GM19324 (cell line): Measurements from ENCODE around the gene RBBP8.
"Not testable (repeated sequence)": the region's sequence is repeated elsewhere in the genome, so short reads cannot be mapped to it uniquely, and the experiment has no call there.

Experiments
- ATAC-seq: cut with Tn5 transposase; IDR thresholded peaks from one replicate; pipeline ENCODE4 v1.9.1; 2021; ENCODE audit warnings: mild to moderate bottlenecking, moderate library complexity; ENCODE audit not compliant: unreplicated experiment, low FRiP score

RBBP8 gene

GRCh38 chr18:22933206-22933965, at the start of gene RBBP8:
RBBP8 (plus strand) TSS chr18:22933328; CDS start chr18:22936852, 3,524 bp downstream.
- ATAC-seq: peak; percentile 89

- ATAC-seq: no peak
These were observed 49.3 kb upstream of the RBBP8 start for GRCh38 chr18:22883827-22884226.

DNA sequence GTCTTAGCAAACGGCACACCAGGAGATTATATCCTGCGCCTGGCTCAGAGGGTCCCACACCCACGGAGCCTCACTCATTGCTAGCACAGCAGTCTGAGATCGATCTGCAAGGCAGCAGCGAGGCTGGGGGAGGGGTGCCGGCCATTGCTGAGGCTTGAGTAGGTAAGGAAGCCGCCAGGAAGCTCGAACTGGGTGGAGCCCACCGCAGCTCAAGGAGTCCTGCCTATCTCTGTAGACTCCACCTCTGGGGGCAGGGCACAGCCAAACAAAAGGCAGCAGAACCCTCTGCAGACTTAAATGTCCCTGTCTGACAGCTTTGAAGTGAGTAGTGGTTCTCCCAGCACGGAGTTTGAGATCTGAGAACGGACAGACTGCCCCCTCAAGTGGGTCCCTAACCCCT, 47.4 kb upstream of the RBBP8 start:
- ATAC-seq: not testable (repeated sequence)

DNA sequence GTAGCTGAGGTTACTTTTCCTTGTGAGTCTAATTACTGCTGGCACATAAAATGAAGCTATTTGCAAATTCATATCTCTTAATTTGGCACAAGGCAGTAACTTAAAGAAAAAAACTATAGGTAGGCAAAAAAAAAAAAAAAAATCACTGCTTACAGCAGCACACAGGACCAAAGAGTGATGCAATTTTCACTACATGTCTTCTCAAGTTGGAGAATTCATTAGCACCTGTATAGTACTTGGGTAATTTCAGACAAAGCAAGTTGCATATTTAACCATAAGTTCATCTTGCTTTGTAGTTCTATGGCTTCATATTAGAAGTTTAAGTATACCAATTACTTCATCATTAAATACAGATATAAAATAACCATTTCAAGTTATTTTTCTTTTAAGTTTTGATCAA, 33.7 kb upstream of the RBBP8 start:
- no peak for ATAC-seq

DNA sequence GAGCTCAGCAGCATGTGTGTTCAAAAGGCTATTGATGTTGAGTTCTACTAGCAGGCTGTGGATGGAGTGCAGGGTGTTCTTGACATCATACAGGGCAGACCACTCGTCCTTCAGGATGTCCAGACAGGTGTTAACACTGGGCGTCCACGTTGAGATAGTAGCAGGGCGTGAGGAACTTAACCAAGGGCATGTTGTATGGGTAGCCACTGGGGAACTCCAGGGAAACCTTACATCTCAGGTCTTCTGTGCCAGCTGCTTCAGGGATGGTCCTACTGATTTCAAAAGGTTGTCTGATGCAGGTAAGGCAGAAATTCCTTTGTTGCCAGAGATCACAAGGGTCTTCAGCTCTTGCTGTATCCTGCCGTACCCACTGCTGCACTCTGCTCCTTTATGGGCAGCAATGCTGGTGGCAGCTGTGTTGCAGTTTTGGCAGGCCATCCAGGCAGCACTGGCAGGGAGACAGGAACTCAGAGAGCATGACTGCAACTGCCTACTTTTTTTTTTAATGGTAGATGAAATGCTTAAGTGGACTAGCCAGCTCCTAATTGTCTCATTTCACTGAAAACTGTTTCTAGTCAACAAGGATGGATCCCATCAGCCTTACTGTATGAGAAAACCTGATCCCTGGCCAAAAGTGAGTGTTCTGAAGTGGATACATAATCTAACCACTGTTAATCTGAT, 32.4 kb upstream of the RBBP8 start:
- no peak for ATAC-seq

DNA sequence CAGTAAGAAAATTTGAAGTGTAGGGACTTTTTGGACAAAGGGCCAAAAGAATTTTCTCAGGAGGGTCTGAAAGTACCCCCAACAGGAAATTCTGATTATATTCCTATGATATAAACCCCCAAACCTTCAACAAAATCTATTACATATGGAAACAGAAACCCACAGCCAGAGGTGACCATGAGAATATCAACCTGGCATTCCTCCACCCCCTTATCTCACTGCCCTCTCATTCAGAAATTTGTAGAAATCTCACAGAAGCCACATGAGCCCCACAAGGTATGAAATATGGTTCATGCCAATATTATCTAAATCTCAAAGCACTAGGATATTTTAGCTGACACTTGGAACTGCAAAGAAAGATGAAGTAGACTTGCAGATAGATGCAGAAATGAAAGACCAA, 31.0 kb upstream of the RBBP8 start:
- ATAC-seq: no peak

GRCh38 chr18:22903248-22903647, 29.9 kb upstream of the RBBP8 start:
- ATAC-seq: not testable (repeated sequence)

GRCh38 chr18:22912149-22912548, 21.0 kb upstream of the RBBP8 start:
- no peak for ATAC-seq

- no peak for ATAC-seq
These were observed 20.3 kb upstream of the RBBP8 start for GRCh38 chr18:22912835-22913234.

- no peak for ATAC-seq
These were observed 19.3 kb upstream of the RBBP8 start for GRCh38 chr18:22913861-22914260.

DNA sequence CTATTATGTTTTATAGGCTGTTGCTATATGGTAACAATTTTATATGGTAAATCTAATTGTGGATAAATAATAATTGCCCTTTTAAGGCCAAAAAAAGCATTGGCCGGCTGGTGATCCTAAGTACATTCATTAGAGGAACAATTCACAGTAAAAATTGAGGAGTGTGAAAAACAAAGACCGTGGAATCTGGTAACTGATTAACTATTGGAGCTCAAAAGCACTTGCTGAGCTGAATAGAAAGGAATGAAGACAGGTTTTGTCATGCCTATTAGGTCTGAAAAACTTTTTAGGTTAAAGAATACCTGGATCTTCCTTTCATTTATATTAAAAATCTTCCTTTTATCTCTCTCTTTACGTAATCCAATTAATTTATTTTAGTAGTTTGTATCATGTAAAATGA, 18.5 kb upstream of the RBBP8 start:
- ATAC-seq: no peak

DNA sequence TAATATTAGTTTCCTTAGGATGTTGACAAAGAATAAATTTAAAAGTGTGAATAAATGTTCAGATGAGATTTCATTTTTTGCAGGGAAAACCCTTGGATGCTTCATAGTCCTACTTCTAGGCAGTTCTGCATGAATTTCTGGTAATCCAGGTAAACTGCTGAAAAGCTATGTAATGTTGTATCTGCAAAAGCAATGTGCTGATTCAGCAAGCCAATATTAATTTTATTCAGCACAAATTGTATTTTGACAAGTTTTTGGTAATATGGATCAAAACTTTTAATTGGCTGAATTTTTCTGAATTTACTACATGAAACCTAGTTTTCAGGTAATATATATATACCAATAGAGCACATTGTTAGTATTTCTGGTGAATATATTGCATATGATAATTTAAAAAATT, 17.8 kb upstream of the RBBP8 start:
- no peak for ATAC-seq

DNA sequence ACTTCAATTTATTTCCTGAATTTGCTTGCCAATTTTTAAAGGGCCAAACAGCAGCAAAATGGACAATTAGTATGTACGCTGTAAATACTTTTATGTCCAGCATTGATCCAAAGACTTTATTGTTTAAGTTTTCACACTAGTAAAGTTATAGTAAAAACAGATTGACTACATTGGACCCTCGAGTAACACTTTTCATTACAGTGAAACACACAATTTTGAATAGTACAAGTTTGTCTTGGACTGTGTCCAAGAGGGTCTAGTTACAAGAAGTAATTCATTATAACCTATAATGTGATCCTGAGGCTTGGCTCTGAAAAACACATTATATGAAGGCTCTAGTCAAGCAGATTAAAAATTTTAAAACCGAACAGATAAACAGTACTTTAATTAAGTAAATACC, 11.4 kb upstream of the RBBP8 start:
- no peak for ATAC-seq

GRCh38 chr18:22924589-22924988, 8.5 kb upstream of the RBBP8 start:
- no peak for ATAC-seq

- no peak for ATAC-seq
These were observed 6.7 kb upstream of the RBBP8 start for GRCh38 chr18:22926454-22926853.

DNA sequence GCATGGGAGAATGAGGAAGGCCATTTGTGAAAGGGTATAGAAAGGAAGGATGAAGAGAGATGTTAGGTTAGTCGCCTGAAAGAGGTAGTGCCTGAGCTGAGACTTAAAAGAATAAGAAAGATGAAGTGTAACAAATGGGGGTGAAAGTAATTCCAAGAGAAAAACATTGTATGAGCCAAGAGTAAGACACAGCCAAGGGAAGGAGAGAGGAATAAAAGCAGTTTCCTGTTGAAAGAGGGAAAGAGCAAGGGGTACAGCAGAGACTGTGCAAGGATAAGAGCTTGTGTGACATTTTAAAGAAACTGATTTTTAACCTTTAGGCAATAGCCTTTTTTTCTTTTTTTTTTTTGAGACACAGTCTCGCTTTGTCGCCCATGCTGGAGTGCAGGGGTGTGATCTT, 4.8 kb upstream of the RBBP8 start:
- ATAC-seq: no peak

- peak; percentile 33 for ATAC-seq
These were observed 2.9 kb upstream of the RBBP8 start for GRCh38 chr18:22930089-22930713.

GRCh38 chr18:22932885-22933205, 283 bp upstream of the RBBP8 start:
- peak; percentile 37 for ATAC-seq

GRCh38 chr18:22933966-22934423, 867 bp downstream of the RBBP8 start:
- peak; percentile 27 for ATAC-seq

GRCh38 chr18:22934789-22935188, 1.7 kb downstream of the RBBP8 start:
- ATAC-seq: no peak

DNA sequence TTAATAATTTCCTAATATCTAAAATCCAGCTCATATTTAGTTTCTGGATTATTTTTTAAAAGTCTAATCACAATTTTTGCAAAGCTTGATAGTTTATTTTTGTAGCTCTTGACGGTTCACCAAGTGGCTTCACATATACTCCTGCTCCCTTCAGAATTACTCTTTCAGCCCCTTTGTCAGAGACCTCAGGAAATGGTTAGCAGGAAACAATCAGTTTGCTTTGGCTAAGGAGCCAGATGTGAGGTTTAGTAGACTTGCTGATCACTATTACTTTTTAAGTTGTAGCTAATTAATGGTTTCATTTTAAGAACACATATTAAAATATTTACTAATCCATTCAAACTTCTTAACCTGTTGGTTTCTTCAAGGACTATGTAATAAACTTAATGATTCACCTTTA, 2.3 kb downstream of the RBBP8 start:
- no peak for ATAC-seq

DNA sequence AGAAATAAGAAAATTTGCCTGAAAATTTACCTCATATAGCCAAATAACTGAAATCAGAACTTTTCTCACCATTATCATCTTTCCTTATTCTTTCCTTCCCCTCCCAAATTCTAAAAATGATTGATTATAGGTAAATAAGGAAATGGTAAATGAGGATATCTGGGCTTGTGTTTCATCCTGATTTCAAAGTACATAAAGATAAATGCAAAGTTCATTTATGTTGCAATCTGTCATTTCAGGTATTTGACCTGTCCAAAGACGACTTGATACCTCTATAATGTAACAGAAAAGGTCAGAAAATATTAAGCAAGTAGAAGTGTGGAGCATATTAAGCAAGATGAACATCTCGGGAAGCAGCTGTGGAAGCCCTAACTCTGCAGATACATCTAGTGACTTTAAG, 3.4 kb downstream of the RBBP8 start:
- no peak for ATAC-seq
